ENCODE results near the gene NGRN. TPM values are rescaled to one million over a fixed set of nuclear protein-coding genes. Genes with fewer than 3 reads are reported as not detected.
"Not testable (repeated sequence)": the region's sequence is repeated elsewhere in the genome, so short reads cannot be mapped to it uniquely, and the experiment has no call there.

Gene NGRN
- total RNA-seq, 4 donors from 2014 or later, result 49.8 to 66.8 (median 58.4) TPM

DNA sequence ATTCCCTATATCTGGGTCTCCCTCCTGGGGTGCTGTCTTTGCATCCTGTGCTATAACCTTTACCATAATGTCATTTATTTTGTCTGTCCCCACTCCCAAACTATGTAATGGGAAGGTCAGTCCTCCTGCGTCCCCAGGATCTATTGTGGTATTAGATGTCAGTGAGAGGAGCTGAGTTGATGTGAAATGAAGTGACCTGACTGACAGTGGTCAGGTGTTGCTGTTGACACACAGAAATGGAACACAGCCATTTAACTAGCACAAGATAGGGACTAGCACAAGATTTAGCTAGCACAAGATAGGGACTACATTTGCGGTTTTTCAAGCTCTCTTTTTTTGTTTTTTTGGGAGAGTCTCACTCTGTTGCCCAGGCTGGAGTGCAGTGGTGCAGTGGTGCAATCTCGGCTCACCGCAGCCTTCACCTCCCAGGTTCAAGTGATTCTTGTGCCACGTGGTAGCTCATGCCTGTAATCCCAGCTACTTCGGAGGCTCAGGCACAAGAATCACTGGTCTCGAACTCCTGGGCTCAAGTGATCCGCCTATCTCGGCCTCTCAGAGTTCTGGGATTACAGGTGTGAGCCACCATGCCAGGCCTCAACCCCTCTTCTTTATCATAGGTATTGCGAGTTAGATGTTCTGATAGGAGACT is 5.2 kb downstream of the NGRN start:
- 89% methylated on average over 10 of the region's 10 CpGs for WGBS, 2 donors
- TF ChIP-seq, protein P1, sequence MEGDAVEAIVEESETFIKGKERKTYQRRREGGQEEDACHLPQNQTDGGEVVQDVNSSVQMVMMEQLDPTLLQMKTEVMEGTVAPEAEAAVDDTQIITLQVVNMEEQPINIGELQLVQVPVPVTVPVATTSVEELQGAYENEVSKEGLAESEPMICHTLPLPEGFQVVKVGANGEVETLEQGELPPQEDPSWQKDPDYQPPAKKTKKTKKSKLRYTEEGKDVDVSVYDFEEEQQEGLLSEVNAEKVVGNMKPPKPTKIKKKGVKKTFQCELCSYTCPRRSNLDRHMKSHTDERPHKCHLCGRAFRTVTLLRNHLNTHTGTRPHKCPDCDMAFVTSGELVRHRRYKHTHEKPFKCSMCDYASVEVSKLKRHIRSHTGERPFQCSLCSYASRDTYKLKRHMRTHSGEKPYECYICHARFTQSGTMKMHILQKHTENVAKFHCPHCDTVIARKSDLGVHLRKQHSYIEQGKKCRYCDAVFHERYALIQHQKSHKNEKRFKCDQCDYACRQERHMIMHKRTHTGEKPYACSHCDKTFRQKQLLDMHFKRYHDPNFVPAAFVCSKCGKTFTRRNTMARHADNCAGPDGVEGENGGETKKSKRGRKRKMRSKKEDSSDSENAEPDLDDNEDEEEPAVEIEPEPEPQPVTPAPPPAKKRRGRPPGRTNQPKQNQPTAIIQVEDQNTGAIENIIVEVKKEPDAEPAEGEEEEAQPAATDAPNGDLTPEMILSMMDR (IDR thresholded peaks at IDR 0.05), result no peak
- no peak for TF ChIP-seq POLR2A (IDR thresholded peaks at IDR 0.05)
- no peak overlapping the region for H3K4me3 ChIP-seq (ENCODE audit: low read depth, poor library complexity, severe bottlenecking)
- no peak for DNase-seq (ENCODE audit: low spot score in 2 of 2)
- intact Hi-C loops (cut with DNase I; ENCODE audit: low total_unique reads), result no loop called here

DNA sequence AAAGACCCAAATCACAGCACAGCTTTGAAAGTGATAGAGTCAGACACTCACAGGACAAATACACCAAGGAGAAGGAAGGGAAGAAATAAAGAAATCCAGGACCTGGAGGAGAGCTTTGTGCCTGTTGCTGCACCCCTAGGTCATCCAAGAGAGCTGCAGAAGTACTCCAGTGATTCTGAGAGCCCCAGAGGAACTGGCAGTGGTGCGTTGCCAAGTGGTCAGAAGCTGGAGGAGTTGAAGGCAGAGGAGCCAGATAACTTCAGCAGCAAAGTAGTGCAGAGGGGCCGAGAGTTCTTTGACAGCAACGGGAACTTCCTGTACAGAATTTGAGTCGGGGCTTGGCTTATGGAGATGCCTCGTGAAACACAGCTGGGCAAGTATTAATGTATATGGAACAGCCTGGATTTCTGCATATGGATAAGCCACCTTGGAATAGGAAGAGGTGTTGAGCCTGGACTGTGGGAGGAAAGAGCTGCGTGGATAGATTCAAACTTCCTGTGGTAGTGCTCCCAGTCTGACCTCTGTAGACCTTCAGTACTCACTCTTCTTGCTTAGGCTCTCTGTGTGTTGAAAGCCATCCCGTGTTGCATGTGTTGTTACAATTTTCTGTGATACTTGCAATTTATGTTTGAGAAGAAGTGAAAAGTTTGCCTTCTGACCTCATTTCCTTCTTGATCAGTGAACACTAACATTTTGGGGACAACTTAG is 6.1 kb downstream of the NGRN start:
- DNase-seq (ENCODE audit: low spot score in 2 of 2), result no peak
- no peak for TF ChIP-seq POLR2A (IDR thresholded peaks at IDR 0.05)
- TF ChIP-seq, protein P1 (IDR thresholded peaks at IDR 0.05), result no peak
- no peak overlapping the region for H3K4me3 ChIP-seq (ENCODE audit: low read depth, poor library complexity, severe bottlenecking)
- intact Hi-C loops (cut with DNase I; ENCODE audit: low total_unique reads), result no loop called here
- 69 to 78% methylated on average over 7 of the region's 7 CpGs for WGBS, 2 donors

DNA sequence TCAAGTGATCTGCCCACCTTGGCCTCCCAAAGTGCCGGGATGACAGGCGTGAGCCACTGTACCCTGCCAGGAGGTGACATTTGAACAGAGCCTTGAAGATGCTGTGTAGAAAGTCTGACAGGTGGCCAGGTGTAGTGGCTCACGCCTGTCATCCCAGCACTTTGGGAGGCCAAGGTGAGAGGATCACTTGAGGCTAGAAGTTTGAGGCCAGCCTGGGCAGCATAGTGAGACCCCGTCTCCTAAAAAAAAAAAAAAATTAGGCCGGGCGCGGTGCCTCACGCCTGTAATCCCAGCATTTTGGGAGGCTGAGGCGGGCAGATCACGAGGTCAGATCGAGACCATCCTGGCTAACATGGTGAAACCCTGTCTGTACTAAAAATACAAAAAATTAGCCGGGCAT is 13.0 kb downstream of the NGRN start:
- H3K4me3 ChIP-seq (ENCODE audit: low read depth, poor library complexity, severe bottlenecking); DNase-seq (ENCODE audit: low spot score in 2 of 2); intact Hi-C loops (cut with DNase I; ENCODE audit: low total_unique reads): not testable (repeated sequence)
- 94 to 95% methylated on average over 12 of the region's 12 CpGs for WGBS, 2 donors

DNA sequence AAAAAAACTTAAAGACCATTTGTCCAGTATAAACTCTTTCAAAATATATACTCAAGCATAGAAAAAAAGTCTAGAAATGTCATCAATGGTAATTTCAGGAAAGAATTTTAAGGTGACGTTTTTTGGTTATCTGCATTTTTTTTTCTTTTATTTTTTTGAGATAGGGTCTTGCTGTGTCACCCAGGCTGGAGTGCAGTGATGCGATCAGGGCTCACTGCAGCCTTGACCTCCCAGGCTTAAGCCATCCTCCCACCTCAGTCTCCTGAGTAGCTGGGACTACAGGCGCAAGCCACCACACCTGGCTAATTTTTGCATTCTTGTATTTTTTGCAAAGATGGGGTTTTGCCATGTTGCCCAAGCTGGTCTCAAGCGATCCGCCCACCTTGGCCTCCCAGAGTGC is 15.3 kb downstream of the NGRN start:
- intact Hi-C loops (cut with DNase I; ENCODE audit: low total_unique reads); H3K4me3 ChIP-seq (ENCODE audit: low read depth, poor library complexity, severe bottlenecking); DNase-seq (ENCODE audit: low spot score in 2 of 2): not testable (repeated sequence)
- 94 to 96% methylated on average over 5 of the region's 5 CpGs for WGBS, 2 donors

DNA sequence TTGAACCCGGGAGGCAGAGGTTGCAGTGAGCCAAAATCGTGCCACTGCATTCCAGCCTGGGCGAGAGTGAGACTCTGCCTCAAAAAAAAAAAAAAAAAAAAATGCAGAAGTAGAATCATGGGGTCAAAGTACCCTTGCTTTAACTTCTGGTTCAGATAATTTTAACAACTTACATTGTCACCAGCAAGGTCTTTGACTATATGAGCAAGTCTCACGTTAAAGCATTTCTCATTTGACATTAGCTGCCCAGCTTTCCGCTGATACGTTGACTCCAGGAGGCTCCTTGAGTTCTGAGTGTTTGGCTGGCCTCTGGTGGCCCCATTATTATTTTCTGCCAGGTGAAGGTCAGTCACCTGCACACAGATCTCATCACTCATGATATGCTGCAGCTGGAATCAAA is 16.2 kb downstream of the NGRN start:
- 80 to 89% methylated on average over 6 of the region's 6 CpGs for WGBS, 2 donors
- intact Hi-C loops (cut with DNase I; ENCODE audit: low total_unique reads); DNase-seq (ENCODE audit: low spot score in 2 of 2); H3K4me3 ChIP-seq (ENCODE audit: low read depth, poor library complexity, severe bottlenecking): not testable (repeated sequence)

DNA sequence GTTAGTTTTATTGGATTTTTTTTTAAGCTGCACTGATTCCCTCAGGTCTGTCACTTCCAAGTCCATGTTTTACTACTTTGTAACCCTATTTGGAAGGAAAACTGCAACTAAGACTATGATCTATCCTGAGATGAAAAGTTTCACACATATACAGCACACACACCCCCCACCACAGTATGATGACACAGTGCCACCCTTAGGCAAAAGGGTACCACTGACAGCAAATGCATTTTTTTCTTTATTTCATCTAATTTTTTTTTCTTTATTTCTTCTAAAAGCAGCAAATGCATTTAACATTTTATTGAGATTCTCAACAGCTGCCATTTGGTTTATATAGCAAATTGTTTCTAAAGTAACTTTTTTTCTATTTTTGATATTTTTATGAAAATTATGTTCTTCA is 21.2 kb downstream of the NGRN start:
- DNase-seq (ENCODE audit: low spot score in 2 of 2), result no peak
- intact Hi-C loops (cut with DNase I; ENCODE audit: low total_unique reads), result no loop called here
- no peak for TF ChIP-seq POLR2A (IDR thresholded peaks at IDR 0.05)
- TF ChIP-seq, protein P1 (IDR thresholded peaks at IDR 0.05), result no peak
- no peak overlapping the region for H3K4me3 ChIP-seq (ENCODE audit: low read depth, poor library complexity, severe bottlenecking)

DNA sequence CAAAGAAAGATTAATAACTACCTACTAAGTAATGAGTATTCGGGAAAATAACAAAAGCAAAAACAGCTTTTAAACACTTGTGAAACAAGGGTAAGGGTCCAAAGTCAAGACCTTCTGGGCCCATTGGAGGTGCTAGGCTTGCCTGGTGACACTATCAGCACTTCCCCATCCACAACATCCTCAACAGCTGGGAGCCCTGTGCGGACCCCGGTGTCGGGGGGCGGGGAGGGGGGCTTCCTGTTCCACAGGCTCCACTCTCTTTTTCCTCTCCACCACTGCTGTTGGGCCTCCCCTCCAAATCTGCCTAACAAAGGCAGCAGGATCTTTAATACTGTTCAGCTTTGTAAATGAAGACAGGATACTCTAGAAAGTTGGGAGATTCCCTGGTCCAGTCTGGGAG is 21.6 kb downstream of the NGRN start:
- WGBS, 2 donors, result 41 to 46% methylated on average over 5 of the region's 5 CpGs
- intact Hi-C loops (cut with DNase I; ENCODE audit: low total_unique reads), result no loop called here
- no peak for TF ChIP-seq POLR2A (IDR thresholded peaks at IDR 0.05)
- TF ChIP-seq, protein P1 (IDR thresholded peaks at IDR 0.05), result no peak
- no peak for DNase-seq (ENCODE audit: low spot score in 2 of 2)
- H3K4me3 ChIP-seq (ENCODE audit: low read depth, poor library complexity, severe bottlenecking), result no peak overlapping the region
